ENCODE data around the gene TMEM117. TPM values are rescaled to one million over a fixed set of nuclear protein-coding genes. Genes with fewer than 3 reads are reported as not detected.

Gene TMEM117
- total and polyA plus RNA-seq, 11 donors, result 3.7 to 13.5 (median 7.3) TPM

- Histone ChIP-seq H3K9me3 (peaks cover 0 to 3% (median 0%) of the 10 kb centered on the region in 12 donors), H3K27me3 (no peaks in the 10 kb centered on the region), H3K27ac (no peak overlapping the region), H3K4me3 (no peak overlapping the region), H3K36me3 (no peaks in the 10 kb centered on the region), H3K4me1 (no peaks in the 10 kb centered on the region)
- TF ChIP-seq CTCF (IDR thresholded peaks at IDR 0.05), result no peak
- TF ChIP-seq POLR2A (IDR thresholded peaks at IDR 0.05), result no peak
- 77 to 84% (median 79%) methylated on average over 2 of the region's 2 CpGs for WGBS, 4 donors
- intact Hi-C loops (cut with DNase I), result no loop called here
- DNase-seq (no peak), ATAC-seq (no peak)
Observed at GRCh38 chr12:44100264-44100663, 264.4 kb downstream of the TMEM117 start.

- intact Hi-C loops (cut with DNase I), result no loop called here
- no peaks in the 10 kb centered on the region for H3K4me1 ChIP-seq
- no peaks in the 10 kb centered on the region for H3K27me3 ChIP-seq
- H3K27ac ChIP-seq, result no peak overlapping the region
- H3K9me3 ChIP-seq, result peaks cover 0 to 3% (median 0%) of the 10 kb centered on the region in 12 donors
- no peak overlapping the region for H3K4me3 ChIP-seq
- DNase-seq, result no peak
- TF ChIP-seq POLR2A (IDR thresholded peaks at IDR 0.05), result no peak
- no peak for TF ChIP-seq CTCF (IDR thresholded peaks at IDR 0.05)
- WGBS, 4 donors, result 91 to 95% (median 93%) methylated on average over 4 of the region's 4 CpGs
- no peaks in the 10 kb centered on the region for H3K36me3 ChIP-seq
- ATAC-seq, result no peak
Observed at GRCh38 chr12:44101475-44101874, 265.6 kb downstream of the TMEM117 start.

GRCh38 chr12:44114906-44115305 lies 279.0 kb downstream of the TMEM117 start:
- H3K9me3 ChIP-seq, result no peaks in the 10 kb centered on the region
- intact Hi-C loops (cut with DNase I), result no loop called here
- no peak for ATAC-seq
- TF ChIP-seq CTCF (IDR thresholded peaks at IDR 0.05) (no peak), POLR2A (IDR thresholded peaks at IDR 0.05) (no peak)
- H3K36me3 ChIP-seq, result no peaks in the 10 kb centered on the region
- H3K4me3 ChIP-seq, result no peak overlapping the region
- H3K27ac ChIP-seq, result no peak overlapping the region
- no peak for DNase-seq
- H3K4me1 ChIP-seq, result peaks cover 0 to 11% (median 0%) of the 10 kb centered on the region in 12 donors
- WGBS, 4 donors, result 96 to 99% (median 97%) methylated on average over 2 of the region's 2 CpGs
- no peaks in the 10 kb centered on the region for H3K27me3 ChIP-seq

DNA sequence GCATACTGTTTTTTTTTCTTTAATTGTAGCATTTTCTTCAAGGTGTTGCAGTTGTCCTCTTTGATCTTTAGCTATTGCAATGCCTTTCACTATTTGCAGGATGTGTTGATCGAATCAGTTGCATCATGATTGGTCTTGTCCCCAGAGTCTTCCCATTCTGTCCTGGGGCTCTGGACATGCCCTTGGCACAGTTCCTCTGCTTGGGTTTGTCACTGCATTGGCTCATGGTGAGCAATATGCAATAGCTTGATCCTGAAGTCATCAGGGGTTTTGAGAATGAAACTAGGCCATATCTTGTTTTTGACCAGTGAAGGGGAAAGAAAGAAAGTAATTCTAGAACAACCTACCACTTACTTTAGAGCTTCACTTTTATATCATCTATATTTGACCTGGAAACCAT lies 281.5 kb downstream of the TMEM117 start:
- peaks cover 0 to 4% (median 0%) of the 10 kb centered on the region in 12 donors for H3K9me3 ChIP-seq
- no peak overlapping the region for H3K4me3 ChIP-seq
- no peak overlapping the region for H3K27ac ChIP-seq
- H3K27me3 ChIP-seq, result no peaks in the 10 kb centered on the region
- TF ChIP-seq CTCF (IDR thresholded peaks at IDR 0.05) (no peak), POLR2A (IDR thresholded peaks at IDR 0.05) (no peak)
- 82 to 98% (median 95%) methylated on average over 1 of the region's 1 CpG for WGBS, 4 donors
- intact Hi-C loops (cut with DNase I), result no loop called here
- no peaks in the 10 kb centered on the region for H3K36me3 ChIP-seq
- no peak for ATAC-seq
- no peak for DNase-seq
- H3K4me1 ChIP-seq, result peaks cover 0 to 11% (median 0%) of the 10 kb centered on the region in 12 donors
